Thymus (tissue), 11 donors: Measurements from ENCODE around the gene NADK. TPM values are rescaled to one million over a fixed set of nuclear protein-coding genes. Genes with fewer than 3 reads are reported as not detected.

ENCODE experiments used
- DNase-seq, 9 donors: peaks; one replicate each; pipeline ENCODE4 v3.0.0-alpha.2; 2013; ENCODE audit warnings: low spot score in 9 of 9, low read depth in 6 of 9, missing footprints in 1 of 9
- H3K27ac ChIP-seq, 2 donors: one replicate each; pipeline ENCODE4 v1.5.1; 2013; ENCODE audit warnings: control low read depth in 1 of 2, low read depth in 1 of 2, low read length in 1 of 2, mild to moderate bottlenecking in 1 of 2, moderate library complexity in 1 of 2
- H3K27me3 ChIP-seq, 2 donors: one replicate each; pipeline ENCODE4 v1.5.1; 2013; ENCODE audit warnings: low read length in 1 of 2; ENCODE audit not compliant: control insufficient read depth in 2 of 2, insufficient read depth in 1 of 2
- H3K36me3 ChIP-seq, 2 donors: one replicate each; pipeline ENCODE4 v1.5.1; 2013; ENCODE audit warnings: low read length in 1 of 2, mild to moderate bottlenecking in 1 of 2, moderate library complexity in 1 of 2; ENCODE audit not compliant: control insufficient read depth in 2 of 2, insufficient read depth in 2 of 2
- H3K4me1 ChIP-seq, 2 donors: one replicate each; pipeline ENCODE4 v1.5.1; 2013; ENCODE audit warnings: low read length in 2 of 2; ENCODE audit not compliant: control insufficient read depth in 2 of 2, insufficient read depth in 2 of 2
- H3K4me3 ChIP-seq, 2 donors: one replicate each; pipeline ENCODE4 v1.5.1; 2013; ENCODE audit warnings: low read length in 2 of 2, control low read depth in 1 of 2, mild to moderate bottlenecking in 1 of 2
- H3K9me3 ChIP-seq, 2 donors: one replicate each; pipeline ENCODE4 v1.5.1; 2013; ENCODE audit warnings: low read length in 1 of 2, mild to moderate bottlenecking in 1 of 2; ENCODE audit not compliant: control insufficient read depth in 2 of 2, insufficient read depth in 1 of 2
- WGBS: extraction: QIAGEN DNeasy Blood & Tissue Kit; methylation state at CpG from one replicate; pipeline ENCODE4 v1.1.7; 2013; 5-methylcytosine and 5-hydroxymethylcytosine counted together
- polyA plus RNA-seq: library from polyadenylated mRNA; stranded (reverse); fragments of 200-250 nt; gene quantifications from one replicate; pipeline ENCODE4 v1.2.3, GENCODE V29; 2013
- total RNA-seq: library from RNA; stranded (reverse); fragments of 120-200 nt; gene quantifications from one replicate; pipeline ENCODE4 v1.2.4, GENCODE V29; 2013
- donor health status: healthy.

NADK gene
- total and polyA plus RNA-seq, 2 donors = 25.0 to 60.0 TPM

GRCh38 chr1:1793481-1794244 lies 15.4 kb upstream of the NADK start:
- H3K27me3 ChIP-seq = no peaks in the 10 kb centered on the region
- no peak for DNase-seq
- no peak overlapping the region for H3K4me3 ChIP-seq
- 97% methylated on average over 17 of the region's 17 CpGs for WGBS
- peaks cover 0 to 1% of the 10 kb centered on the region in 2 donors for H3K9me3 ChIP-seq
- no peak overlapping the region for H3K27ac ChIP-seq
- peaks cover 81 to 94% of the 10 kb centered on the region in 2 donors for H3K36me3 ChIP-seq
- H3K4me1 ChIP-seq = no peaks in the 10 kb centered on the region

DNA sequence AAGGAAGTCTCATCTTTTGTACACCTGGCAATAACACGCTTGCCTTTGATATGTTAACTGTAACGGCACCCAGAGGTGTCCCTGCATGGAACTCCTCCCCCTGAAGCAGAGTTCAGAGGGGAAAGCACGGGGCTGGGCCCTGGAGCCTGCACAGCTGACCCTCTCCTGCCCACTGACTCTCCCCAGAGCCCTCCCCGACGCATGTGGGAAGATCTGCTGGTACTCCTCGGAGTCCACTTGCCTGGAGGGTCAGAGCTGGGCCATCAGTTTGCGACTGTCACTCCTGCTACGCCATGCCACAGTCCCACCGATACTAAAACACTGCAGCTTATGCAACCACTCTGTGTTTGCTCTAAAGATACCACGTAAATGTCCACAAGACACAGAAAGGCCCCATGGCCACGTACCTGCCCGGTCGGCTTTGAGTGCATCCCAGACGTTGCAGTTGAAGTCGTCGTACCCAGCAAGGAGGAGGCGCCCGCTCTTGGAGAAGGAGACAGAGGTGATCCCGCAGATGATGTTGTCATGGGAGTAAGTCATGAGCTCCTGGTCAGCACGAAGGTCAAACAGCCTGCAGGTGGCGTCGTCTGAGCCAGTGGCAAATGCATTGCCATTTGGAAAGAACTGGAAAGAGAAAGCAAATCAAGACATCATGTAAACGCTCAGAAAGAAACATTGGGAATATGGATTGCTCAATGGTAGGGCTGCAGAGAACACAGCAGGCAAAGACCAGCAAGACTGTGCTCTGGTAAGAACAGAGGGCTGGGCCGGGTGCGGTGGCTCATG lies 10.6 kb upstream of the NADK start:
- Histone ChIP-seq H3K36me3 (peaks cover 83 to 91% of the 10 kb centered on the region in 2 donors), H3K4me1 (no peaks in the 10 kb centered on the region), H3K9me3 (peaks cover 0 to 1% of the 10 kb centered on the region in 2 donors), H3K27me3 (no peaks in the 10 kb centered on the region), H3K4me3 (no peak overlapping the region), H3K27ac (no peak overlapping the region)
- WGBS = 96% methylated on average over 25 of the region's 25 CpGs
- no peak for DNase-seq

- DNase-seq = no peak
- H3K4me3 ChIP-seq = no peak overlapping the region
- peaks cover 76 to 84% of the 10 kb centered on the region in 2 donors for H3K36me3 ChIP-seq
- peaks cover 2 to 5% of the 10 kb centered on the region in 2 donors for H3K4me1 ChIP-seq
- H3K27me3 ChIP-seq = no peaks in the 10 kb centered on the region
- no peaks in the 10 kb centered on the region for H3K9me3 ChIP-seq
- no peak overlapping the region for H3K27ac ChIP-seq
- 98% methylated on average over 7 of the region's 7 CpGs for WGBS
These were observed 9.9 kb upstream of the NADK start for GRCh38 chr1:1788136-1788535.

- H3K27me3 ChIP-seq = no peaks in the 10 kb centered on the region
- no peak overlapping the region for H3K4me3 ChIP-seq
- H3K4me1 ChIP-seq = peaks cover 13 to 16% of the 10 kb centered on the region in 2 donors
- H3K27ac ChIP-seq = no peak overlapping the region
- DNase-seq = no peak
- H3K9me3 ChIP-seq = no peaks in the 10 kb centered on the region
- peaks cover 67 to 73% of the 10 kb centered on the region in 2 donors for H3K36me3 ChIP-seq
- 96% methylated on average over 20 of the region's 20 CpGs for WGBS
These were observed 8.8 kb upstream of the NADK start for GRCh38 chr1:1786836-1787605.

DNA sequence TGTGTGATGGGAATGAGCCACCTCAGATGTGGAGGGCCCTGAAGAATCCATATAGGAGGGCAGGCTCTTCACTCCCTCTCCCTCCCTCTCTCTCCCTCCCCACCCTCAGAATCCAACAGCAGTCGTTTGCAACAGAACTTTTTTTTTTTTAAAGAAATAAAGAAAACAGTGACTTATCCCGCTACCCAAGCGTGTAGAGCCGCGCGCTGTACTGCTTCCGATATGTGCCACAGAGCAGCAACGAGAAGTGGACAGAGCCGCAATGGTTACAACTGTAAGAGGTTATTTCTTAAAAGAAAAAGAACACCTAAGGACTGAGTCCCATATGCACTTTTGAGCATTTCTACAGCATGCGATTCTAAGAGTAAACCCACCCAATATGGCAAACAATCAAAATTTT lies 7.4 kb upstream of the NADK start:
- WGBS = 96% methylated on average over 10 of the region's 10 CpGs
- Histone ChIP-seq H3K4me1 (peaks cover 23 to 29% of the 10 kb centered on the region in 2 donors), H3K27me3 (no peaks in the 10 kb centered on the region), H3K4me3 (no peak overlapping the region), H3K36me3 (peaks cover 60 to 62% of the 10 kb centered on the region in 2 donors), H3K27ac (no peak overlapping the region), H3K9me3 (no peaks in the 10 kb centered on the region)
- DNase-seq = no peak

GRCh38 chr1:1784933-1785332 lies 6.7 kb upstream of the NADK start:
- WGBS = 96% methylated on average over 13 of the region's 13 CpGs
- Histone ChIP-seq H3K27ac (no peak overlapping the region), H3K4me1 (peaks cover 30 to 37% of the 10 kb centered on the region in 2 donors), H3K27me3 (no peaks in the 10 kb centered on the region), H3K4me3 (no peak overlapping the region), H3K9me3 (no peaks in the 10 kb centered on the region), H3K36me3 (peaks cover 52 to 55% of the 10 kb centered on the region in 2 donors)
- DNase-seq = no peak

DNA sequence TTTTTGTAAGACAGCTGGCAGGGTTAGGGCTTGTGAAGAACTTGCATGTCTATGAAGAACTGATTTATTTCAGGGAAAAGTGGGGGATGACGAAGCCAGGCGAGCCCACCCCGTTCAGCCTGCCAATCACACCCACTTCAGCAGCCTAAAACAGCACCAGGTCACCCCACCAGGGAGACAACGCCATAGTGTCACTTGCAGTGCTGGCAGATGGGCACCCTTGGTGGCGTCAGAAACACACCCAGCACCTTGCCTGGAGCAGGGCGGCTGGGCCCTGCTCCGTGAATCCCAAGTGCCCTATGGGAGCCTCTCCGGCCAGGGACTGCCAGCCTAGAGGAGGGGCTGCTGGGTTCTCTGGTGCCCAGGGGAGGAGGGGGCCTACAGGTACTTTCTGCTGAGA lies 5.0 kb upstream of the NADK start:
- no peak for DNase-seq
- Histone ChIP-seq H3K4me3 (no peak overlapping the region), H3K27ac (peak overlapping the region in 1 of 2 donors; percentile 71), H3K27me3 (no peaks in the 10 kb centered on the region), H3K4me1 (peaks cover 40 to 50% of the 10 kb centered on the region in 2 donors), H3K9me3 (no peaks in the 10 kb centered on the region), H3K36me3 (peaks cover 36 to 39% of the 10 kb centered on the region in 2 donors)
- 95% methylated on average over 8 of the region's 8 CpGs for WGBS

DNA sequence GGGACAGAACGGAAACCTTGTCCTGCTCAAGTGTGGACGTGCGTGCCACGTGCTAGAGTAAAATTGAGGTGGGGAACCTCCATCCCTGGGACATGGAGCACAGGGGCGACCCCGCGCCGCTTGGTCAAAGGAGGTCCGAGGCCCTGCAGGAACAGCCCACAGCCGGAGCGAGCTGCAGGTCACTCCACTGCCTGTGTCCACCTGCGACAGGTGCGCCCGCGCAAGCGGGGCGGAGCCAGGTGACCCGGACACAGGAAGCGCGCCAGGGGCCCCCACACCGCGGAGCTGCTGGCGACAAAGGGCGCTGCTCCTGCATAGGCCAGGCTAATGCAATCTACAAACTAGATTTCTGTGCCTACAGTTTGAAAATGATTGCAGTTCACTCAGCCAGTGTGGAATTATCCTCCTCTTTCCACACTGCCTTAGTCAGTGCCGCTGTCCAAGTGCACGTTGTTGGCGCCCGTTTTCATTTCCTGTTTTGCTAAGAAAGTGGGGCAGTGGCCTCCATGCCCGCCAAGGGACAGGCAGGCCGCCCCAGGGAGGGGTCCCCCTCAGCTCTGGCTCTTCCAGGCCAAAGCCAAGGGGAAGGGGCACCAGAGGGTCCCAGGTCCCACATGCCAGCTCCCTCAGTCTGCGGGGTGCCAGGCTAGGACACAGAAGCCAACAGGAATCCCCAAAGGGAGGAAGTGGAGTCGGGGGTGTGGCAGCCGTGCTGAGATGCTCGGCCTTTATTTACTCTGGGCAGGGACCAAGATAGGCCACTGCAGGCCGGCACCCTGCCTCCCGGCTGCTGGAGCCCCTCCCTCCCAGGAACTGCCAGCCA lies 4.3 kb upstream of the NADK start:
- peaks cover 41 to 52% of the 10 kb centered on the region in 2 donors for H3K4me1 ChIP-seq
- H3K4me3 ChIP-seq = peak overlapping the region; percentile 2 to 20
- H3K9me3 ChIP-seq = no peaks in the 10 kb centered on the region
- H3K27ac ChIP-seq = peak overlapping the region; percentile 66 to 79
- no peaks in the 10 kb centered on the region for H3K27me3 ChIP-seq
- 40% methylated on average over 36 of the region's 36 CpGs for WGBS
- peaks cover 29 to 32% of the 10 kb centered on the region in 2 donors for H3K36me3 ChIP-seq
- peak in 1 of 9 donors; percentile 55 for DNase-seq
